Nucleus accumbens (tissue), 56 donors: Measurements from ENCODE around the gene TPST2.
"Not testable (repeated sequence)": the region's sequence is repeated elsewhere in the genome, so short reads cannot be mapped to it uniquely, and the experiment has no call there.

ENCODE experiments used
- DNase-seq, 56 donors: peaks; one replicate each; lab custom pipeline; 2025; lab: John Stamatoyannopoulos, UW

Gene TPST2

GRCh38 chr22:26536762-26537134 lies 53.2 kb downstream of the TPST2 start:
- DNase-seq, result no peak

- DNase-seq, result no peak
These were observed 53.7 kb downstream of the TPST2 start for GRCh38 chr22:26536056-26536761.

GRCh38 chr22:26535603-26535908 lies 54.4 kb downstream of the TPST2 start:
- DNase-seq, result no peak

GRCh38 chr22:26534874-26535602 lies 54.9 kb downstream of the TPST2 start:
- DNase-seq, result no peak

GRCh38 chr22:26534171-26534855 lies 55.6 kb downstream of the TPST2 start:
- DNase-seq, result no peak

GRCh38 chr22:26529345-26529744 lies 60.6 kb downstream of the TPST2 start:
- no peak for DNase-seq

GRCh38 chr22:26528518-26528917 lies 61.4 kb downstream of the TPST2 start:
- not testable (repeated sequence) for DNase-seq

GRCh38 chr22:26527574-26528465 lies 62.1 kb downstream of the TPST2 start:
- no peak for DNase-seq

- DNase-seq, result no peak
These were observed 62.8 kb downstream of the TPST2 start for GRCh38 chr22:26527167-26527566.

- no peak for DNase-seq
These were observed 63.9 kb downstream of the TPST2 start for GRCh38 chr22:26525946-26526564.

- no peak for DNase-seq
These were observed 65.1 kb downstream of the TPST2 start for GRCh38 chr22:26524870-26525269.

- no peak for DNase-seq
These were observed 67.3 kb downstream of the TPST2 start for GRCh38 chr22:26522592-26522991.

- DNase-seq, result no peak
These were observed 67.9 kb downstream of the TPST2 start for GRCh38 chr22:26522012-26522411.

- DNase-seq, result no peak
These were observed 72.5 kb downstream of the TPST2 start for GRCh38 chr22:26517429-26517828.

GRCh38 chr22:26516503-26516902 lies 73.4 kb downstream of the TPST2 start:
- no peak for DNase-seq

- DNase-seq, result no peak
These were observed 74.0 kb downstream of the TPST2 start for GRCh38 chr22:26515931-26516330.

GRCh38 chr22:26514419-26515161 lies 75.3 kb downstream of the TPST2 start:
- no peak for DNase-seq

GRCh38 chr22:26513838-26514237 lies 76.1 kb downstream of the TPST2 start:
- no peak for DNase-seq

GRCh38 chr22:26512149-26512793 lies 77.7 kb downstream of the TPST2 start, which contains the start of gene TFIP11:
TFIP11 (minus strand) TSS chr22:26512473; CDS start chr22:26510272, 2,201 bp downstream.
- DNase-seq, result peak; percentile 50 to 97 (median 89)
